Stimulated activated CD4-positive, alpha-beta T cell treated with anti-CD3 and anti-CD28 coated beads, TNF-alpha, amount 100 ng/mL, for 4 hours (primary cell): ENCODE results near the gene SLC25A3.
"Not testable (repeated sequence)": the region's sequence is repeated elsewhere in the genome, so short reads cannot be mapped to it uniquely, and the experiment has no call there.

Experiments
- DNase-seq, 3 experiments: peaks; one replicate each; pipeline ENCODE4 v3.0.0-alpha.2; 2020; ENCODE audit warnings: low read depth in 3 of 3

The SLC25A3 gene

DNA sequence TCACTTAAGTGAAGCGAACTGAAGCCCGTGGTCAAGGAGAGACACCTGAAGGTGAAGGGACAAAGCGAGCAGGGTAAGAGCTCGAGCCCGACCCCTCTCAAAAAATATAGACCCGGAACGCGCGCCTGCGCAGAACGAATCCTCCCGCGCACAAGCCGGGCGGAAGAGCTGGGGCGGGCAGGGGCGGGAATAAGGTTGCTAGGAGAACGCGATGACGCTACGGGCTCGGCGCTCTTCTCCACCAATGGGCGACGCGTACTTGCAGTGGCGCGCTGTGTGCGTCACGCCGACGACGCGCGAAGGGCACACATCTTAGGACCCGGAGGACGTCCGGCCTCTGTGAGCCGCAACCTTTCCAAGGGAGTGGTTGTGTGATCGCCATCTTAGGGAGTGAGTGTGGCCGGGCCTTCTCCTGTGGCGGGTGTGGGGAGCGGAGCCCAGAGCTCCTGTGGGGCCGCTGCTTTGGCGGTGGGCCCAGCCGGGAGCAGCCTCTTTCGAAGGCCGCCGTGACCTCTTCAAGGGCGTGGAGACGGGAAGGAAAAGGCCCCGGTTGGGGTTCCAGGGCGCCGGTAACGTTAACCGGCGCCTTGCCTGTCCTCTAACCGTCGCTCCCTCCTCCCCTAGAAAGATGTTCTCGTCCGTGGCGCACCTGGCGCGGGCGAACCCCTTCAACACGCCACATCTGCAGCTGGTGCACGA is at the start of gene SLC25A3:
TSS of gene SLC25A3 (plus strand) at position 336 of the 699 bp plus-strand sequence. CDS start at position 629, 293 bp downstream.
- DNase-seq: peak; percentile 89 to 91 (median 89)

GRCh38 chr12:98543701-98544100 is 49.8 kb upstream of the SLC25A3 start:
- DNase-seq: no peak

DNA sequence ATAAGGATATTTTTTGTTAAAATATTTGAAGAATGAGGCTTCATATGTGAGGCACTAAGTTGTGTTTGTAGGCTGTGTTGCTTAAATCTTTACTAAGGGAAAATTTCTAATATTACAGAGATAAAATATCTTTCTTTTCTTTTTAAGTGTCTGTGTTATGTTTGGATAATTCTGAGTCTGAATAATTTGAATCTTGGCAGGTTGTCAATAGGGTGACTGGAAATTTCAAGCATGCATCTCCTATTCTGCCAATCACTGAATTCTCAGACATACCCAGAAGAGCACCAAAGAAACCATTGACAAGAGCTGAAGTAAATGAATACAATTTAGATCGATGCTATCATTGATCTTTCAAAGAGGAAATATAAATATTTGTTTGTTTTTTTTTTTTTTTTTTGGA is 48.7 kb upstream of the SLC25A3 start:
- no peak for DNase-seq

- DNase-seq: no peak
Observed at GRCh38 chr12:98549371-98550110, 43.9 kb upstream of the SLC25A3 start.

GRCh38 chr12:98551787-98552186 is 41.7 kb upstream of the SLC25A3 start:
- DNase-seq: no peak

DNA sequence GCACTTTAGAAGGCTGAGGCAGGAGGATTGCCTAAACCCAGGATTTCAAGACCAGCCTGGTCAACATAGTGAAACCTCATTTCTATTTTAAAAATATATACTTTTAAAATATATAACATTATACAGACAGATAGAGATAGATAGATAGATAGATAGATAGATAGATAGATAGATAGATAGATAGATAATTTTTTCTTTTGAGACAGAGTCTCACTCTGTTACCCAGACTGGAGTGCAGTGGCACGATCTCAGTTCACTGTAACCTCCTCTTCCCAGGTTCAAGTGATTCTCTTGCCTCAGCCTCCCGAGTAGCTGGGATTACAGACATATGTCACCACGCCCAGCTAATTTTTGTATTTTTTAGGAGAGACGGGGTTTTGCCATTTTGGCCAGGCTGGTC is 35.4 kb upstream of the SLC25A3 start:
- DNase-seq: not testable (repeated sequence)

DNA sequence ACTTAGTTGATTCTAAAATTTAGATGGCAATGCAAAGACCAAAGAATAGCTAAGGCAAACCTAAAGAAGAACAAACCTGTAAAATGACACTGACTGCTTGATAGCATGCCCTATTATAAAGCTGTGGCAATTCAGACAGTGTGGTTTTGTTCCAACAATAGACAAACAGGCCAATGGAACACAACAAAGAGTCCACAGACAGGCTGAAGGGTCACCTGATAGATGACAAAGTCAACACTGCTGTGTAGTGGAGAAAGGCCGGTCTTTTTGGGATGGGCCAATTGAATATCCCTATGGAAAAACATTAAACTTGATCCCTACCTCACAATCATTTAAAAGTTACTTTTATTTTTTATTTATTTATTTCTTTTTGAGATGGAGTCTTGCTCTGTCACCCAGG is 33.8 kb upstream of the SLC25A3 start:
- no peak for DNase-seq

GRCh38 chr12:98561846-98562245 is 31.6 kb upstream of the SLC25A3 start:
- no peak for DNase-seq

GRCh38 chr12:98572010-98572409 is 21.5 kb upstream of the SLC25A3 start:
- DNase-seq: no peak

- DNase-seq: no peak
Observed at GRCh38 chr12:98574110-98574509, 19.4 kb upstream of the SLC25A3 start.

DNA sequence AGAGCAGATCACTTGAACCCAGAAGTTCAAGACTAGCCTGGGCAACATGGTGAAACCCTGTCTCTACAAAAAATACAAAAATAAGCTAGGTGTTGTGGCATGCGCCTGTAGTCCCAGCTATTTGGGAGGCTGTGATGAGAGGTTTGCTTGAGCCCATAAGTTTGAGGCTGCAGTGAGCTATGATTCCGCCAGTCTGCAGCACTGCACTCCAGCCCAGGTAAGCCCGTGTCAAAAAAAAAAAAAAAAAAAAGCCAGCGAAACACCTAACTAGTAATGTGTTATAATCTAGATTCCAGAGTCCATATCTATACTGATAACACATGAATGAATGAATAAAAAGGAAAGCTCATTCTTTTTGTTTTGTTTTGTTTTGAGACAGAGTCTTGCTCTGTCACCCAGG is 18.5 kb upstream of the SLC25A3 start:
- no peak for DNase-seq

- not testable (repeated sequence) for DNase-seq
Observed at GRCh38 chr12:98576795-98577194, 16.7 kb upstream of the SLC25A3 start.

GRCh38 chr12:98578392-98578791 is 15.1 kb upstream of the SLC25A3 start:
- DNase-seq: no peak

DNA sequence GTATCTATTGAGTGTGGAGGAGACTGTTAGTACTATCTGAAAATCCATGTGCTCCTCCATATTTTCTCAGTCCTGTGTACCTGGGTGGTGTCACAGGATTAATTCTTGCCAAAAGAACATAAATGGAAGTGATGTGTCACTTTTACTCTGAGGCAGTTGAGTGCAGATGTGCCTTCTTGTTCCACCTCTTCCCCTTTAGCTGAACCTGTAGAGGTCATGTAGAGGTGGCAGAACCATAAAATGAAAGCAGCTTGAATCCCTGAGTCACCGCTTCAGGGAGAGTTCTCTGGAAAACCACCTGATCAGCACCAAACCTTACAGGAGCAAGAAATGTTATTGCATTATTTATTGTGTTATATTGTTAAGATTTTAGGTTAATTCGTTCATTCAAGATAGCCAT is 14.7 kb upstream of the SLC25A3 start:
- no peak for DNase-seq

DNA sequence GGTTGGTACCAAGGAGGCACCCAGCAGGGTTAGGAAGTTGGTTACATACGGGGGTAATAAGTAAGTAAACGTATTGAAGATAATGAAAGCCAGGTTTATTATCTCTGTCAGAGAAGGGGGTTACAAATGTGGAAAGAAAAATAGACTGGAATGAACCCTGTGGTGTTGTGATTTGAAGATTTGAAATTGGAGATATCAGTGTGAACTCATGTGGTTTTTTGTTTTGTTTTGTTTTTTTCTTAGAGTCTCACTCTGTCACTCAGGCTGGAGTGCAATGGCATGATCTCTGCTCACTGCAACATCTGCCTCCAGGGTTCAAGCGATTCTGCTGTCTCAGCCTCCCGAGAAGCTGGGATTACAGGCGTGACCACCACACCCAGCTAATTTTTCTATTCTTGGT is 14.1 kb upstream of the SLC25A3 start:
- no peak for DNase-seq

DNA sequence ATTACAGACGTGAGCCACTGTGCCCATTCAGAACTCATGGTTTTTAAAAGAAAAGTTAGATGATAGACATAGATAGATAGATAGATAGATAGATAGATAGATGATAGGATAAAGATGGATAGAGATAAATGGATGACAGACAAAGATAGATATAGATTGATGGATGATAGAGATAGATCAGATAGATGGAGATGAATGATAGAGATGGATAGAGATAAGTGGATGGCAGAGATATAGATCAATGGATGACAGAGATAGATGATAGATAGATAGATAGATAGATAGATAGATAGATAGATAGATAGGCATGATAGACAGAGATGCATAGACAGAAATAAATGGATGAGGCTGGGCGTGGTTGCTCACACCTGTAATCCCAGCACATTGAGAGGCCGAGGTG is 13.7 kb upstream of the SLC25A3 start:
- no peak for DNase-seq

DNA sequence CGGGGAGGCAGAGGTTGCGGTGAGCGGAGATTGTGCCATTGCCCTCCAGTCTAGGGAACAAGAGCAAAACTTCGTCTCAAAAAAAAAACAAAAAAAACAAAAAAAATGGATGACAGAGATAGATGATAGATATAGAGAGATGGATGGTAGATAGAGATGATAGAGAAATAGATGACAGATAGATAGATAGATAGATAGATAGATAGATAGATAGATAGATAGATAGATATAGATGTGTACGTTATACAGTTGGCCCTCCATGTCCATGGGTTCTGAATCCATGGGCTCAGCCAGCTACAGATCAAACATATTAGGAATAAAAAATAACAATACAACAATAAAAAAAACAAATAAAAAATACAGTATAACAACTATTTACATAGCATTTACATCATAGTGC is 12.8 kb upstream of the SLC25A3 start:
- DNase-seq: no peak

GRCh38 chr12:98581101-98581500 is 12.4 kb upstream of the SLC25A3 start:
- no peak for DNase-seq

- DNase-seq: no peak
Observed at GRCh38 chr12:98582093-98582492, 11.4 kb upstream of the SLC25A3 start.

DNA sequence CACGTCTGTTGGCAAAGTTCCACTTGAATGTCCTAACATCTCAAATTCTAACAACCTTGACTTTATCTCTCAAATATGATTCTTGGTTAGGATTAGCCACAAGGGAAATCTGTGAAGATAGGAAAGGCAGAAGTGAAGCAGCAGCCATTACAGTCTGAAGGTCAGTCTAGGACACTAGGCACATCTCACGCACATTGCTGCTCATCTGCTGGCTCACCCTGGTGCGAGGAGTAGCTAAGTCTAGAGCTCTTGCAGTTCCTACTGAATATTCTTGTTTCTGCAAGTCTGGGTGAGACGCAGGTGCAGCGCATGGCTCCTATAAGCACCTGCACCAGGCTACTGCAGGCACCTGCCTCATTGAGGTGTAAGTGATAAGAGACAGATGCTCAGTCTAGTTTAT is 6.4 kb upstream of the SLC25A3 start:
- DNase-seq: no peak

DNA sequence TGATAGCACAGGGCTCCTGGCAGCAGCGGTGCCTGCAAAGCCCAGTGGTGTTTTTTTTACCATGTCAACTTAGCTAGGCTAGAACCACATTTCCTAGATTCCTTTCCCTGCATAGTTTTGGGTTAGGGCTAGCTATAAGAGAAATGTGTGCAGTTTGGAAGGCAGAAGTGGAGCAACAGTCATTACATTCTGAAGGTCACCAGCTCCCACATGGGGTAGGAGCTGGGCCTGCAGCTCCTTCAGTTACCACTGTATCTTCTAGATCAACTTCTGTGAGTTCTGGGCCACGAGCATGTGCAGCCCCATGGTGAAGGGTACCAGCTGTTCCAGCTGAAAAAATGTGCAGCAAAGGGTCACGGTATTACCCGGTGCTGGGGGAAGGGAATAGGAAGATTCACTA is 2.3 kb upstream of the SLC25A3 start:
- DNase-seq: no peak

- DNase-seq: no peak
Observed at GRCh38 chr12:98592825-98593322, 612 bp upstream of the SLC25A3 start.
